Activated CD4-positive, alpha-beta T cell treated with anti-CD3 and anti-CD28 coated beads for 48 hours (primary cell): ENCODE data around the gene HECTD4.
A peak's percentile ranks its signal among the peaks of the same experiment; 100 is the strongest.
"Not testable (repeated sequence)": the region's sequence is repeated elsewhere in the genome, so short reads cannot be mapped to it uniquely, and the experiment has no call there.

Experiments used
- DNase-seq: peaks from one replicate; pipeline ENCODE4 v3.0.0-alpha.2; 2020

Gene HECTD4

GRCh38 chr12:112244902-112245301 lies 137.3 kb downstream of the HECTD4 start:
- not testable (repeated sequence) for DNase-seq

DNA sequence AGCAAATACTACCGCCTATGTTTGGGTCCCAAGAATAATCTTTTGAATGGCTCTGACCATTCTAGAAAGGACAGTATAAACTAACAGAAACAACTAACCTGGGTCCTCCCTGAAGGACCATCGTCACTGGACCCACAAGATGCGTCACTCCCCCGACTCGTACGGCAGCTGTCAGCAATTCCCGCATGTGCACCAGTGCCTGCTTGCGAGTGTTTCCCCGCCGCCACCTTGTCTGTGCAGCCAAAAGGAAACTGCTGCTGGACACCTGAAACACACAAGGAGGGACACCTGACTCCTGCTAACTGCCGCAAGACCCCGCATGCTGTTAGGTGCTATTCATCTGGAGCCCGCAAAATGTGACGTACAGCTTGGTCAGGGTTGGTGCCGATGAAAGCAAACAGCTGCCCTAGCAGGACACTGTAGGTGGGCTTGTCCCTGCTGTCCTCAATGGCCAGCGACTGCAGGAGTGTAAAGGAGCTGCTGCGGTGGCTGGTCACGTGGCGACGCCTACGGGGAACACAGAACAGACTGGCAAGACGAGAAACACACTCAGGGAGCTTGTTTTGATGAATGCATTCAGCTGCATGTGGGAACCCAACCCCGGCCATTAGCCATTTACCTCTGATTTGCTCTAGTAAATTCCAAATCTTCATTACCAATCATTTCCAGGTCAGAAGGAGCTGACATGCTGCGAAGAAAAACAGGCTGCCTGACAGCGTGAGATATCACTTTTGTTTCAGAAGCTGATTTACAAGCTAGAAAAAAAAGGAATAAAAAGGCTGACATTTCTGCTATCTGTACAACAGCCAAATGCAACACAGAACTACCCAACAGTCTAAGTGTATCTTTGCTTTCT lies 138.7 kb downstream of the HECTD4 start:
- DNase-seq = no peak

GRCh38 chr12:112241176-112241575 lies 141.1 kb downstream of the HECTD4 start:
- no peak for DNase-seq

DNA sequence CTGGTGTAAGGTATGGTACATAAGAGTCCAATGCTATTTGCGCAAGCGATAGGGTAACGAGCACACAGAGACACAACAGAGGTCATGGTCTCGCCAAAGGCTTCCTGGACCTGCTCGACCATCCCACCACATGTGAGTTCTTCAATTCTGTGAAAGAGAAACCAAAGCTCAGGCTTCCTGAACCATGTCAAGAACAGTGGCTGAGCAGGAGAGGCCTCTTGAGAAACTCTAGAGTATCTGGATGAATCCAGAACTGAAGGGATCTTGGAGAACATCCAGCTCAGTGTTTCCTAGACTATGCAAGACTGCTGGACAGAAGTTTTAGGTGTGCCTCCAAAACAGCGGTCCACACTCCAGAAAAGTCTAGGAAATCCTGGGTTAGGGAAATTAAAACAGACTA lies 142.3 kb downstream of the HECTD4 start:
- DNase-seq = no peak

GRCh38 chr12:112239020-112239419 lies 143.2 kb downstream of the HECTD4 start:
- no peak for DNase-seq

- DNase-seq = no peak
These were observed 143.8 kb downstream of the HECTD4 start for GRCh38 chr12:112238441-112238840.

DNA sequence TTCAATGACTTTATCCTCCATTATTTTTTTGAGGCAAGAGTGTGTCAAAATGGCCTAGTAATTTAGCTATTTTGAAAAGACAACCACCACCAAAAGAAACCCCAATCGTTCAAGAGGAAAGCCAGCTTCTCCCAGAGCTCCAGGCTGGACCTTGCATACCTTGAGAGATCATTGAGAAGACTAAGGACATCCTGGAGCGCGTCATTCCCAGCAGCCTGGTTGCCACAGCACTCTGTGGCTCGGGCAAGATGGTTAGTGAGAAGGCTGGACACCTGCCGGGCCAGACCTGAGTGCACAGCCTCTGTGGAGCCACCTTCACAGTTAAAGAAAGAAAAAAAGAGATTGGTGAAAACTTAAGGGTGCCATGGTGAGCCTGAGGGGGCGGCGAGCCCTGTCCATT lies 145.4 kb downstream of the HECTD4 start:
- no peak for DNase-seq

DNA sequence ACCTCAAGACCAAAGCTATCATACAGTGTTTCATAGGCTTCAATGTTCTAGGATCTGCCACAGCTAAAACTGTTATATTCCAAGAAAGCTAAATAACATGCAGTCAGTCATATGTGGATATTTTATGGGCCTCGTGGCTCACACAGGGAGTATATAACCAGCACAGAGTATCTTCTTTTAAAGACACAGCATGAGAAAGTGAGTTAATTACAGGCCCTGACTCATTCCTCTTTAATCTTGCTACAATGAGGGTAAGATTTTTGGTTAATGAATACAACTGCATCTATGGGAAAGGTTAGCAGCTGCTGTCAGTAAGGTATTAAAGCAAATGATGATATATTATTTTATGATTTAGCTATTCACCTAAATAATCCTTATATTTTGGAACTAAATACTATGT lies 145.8 kb downstream of the HECTD4 start:
- DNase-seq = no peak

- DNase-seq = no peak
These were observed 147.9 kb downstream of the HECTD4 start for GRCh38 chr12:112234303-112234702.

DNA sequence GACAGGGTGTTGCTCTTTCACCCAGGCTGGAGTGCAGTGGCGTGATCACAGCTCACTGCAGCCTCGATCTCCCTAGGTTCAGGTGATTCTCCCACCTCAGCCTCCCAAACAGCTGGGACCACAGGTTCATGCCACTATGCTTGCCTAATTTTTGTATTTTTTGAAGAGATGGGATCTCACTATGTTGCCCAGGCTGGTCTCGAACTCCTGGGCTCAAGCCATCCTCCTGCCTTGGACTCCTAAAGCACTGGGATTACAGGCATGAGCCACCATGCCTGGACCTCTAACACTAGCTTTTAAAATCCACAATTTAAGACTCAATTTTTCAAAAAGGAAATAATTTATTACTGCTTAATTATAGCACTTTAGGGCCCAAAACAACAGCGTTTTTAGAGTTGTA lies 149.0 kb downstream of the HECTD4 start:
- no peak for DNase-seq

- no peak for DNase-seq
These were observed 152.1 kb downstream of the HECTD4 start for GRCh38 chr12:112230136-112230535.

GRCh38 chr12:112226768-112227167 lies 155.5 kb downstream of the HECTD4 start:
- DNase-seq = no peak

GRCh38 chr12:112220628-112221027 lies 161.6 kb downstream of the HECTD4 start:
- not testable (repeated sequence) for DNase-seq

DNA sequence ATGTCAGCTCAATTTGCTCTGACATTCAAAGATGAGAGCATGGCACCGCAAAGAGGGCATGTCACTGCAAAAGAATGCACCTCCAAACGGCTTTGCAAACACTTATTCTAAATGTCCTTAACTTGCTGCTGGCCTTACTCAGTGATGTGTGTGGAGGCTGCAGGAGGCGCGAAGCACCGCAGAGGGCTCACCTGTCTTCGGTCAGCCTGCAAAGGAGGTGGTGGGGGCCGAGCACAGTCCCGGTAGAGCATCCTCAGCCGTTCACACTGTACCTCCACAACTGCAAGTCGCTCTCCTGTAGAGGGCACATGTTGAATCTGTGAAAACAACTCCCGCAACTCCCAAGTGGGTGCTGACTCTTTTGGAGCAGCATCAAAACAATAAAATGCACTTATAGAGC lies 163.0 kb downstream of the HECTD4 start:
- DNase-seq = no peak

GRCh38 chr12:112218150-112218549 lies 164.1 kb downstream of the HECTD4 start:
- no peak for DNase-seq

- no peak for DNase-seq
These were observed 164.6 kb downstream of the HECTD4 start for GRCh38 chr12:112217647-112218046.

DNA sequence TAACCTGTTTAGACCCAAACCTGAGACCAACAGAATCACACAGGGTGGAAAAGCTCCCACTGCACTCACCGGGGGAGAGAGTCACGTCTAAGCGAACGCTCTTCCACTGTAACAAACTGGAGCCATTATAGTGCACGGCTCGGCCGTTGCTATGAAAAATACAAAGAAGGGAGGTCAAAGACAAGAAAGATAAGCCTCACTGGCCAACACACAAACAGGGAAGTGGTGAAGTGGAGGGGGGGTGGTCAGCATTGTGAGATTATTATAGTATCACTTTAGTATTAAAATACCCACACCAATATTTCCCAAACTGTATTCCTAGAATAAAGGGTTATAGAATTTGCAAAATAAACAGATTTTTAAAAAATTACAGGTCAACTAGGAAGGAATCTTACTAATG lies 166.0 kb downstream of the HECTD4 start:
- no peak for DNase-seq

DNA sequence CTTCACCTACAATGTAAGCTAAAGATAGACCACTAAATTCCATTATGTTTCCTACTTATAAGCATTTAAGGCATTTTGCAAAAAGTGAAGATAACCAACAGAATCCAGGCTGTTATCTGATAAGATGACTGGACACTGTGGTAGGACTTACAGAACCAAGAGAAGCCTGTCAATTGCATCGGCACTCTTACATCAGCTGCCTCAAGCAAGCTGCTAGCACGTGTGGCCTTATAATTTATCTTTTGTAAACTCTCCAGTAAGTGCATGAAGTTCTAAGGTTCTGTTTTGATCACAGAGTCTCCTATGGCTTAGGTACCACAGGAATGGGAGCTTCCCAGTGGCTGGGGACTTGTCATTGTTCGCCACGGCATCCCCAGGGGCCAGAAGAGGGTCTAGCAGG lies 168.2 kb downstream of the HECTD4 start:
- DNase-seq = no peak

GRCh38 chr12:112208301-112208910 lies 173.8 kb downstream of the HECTD4 start:
- no peak for DNase-seq

DNA sequence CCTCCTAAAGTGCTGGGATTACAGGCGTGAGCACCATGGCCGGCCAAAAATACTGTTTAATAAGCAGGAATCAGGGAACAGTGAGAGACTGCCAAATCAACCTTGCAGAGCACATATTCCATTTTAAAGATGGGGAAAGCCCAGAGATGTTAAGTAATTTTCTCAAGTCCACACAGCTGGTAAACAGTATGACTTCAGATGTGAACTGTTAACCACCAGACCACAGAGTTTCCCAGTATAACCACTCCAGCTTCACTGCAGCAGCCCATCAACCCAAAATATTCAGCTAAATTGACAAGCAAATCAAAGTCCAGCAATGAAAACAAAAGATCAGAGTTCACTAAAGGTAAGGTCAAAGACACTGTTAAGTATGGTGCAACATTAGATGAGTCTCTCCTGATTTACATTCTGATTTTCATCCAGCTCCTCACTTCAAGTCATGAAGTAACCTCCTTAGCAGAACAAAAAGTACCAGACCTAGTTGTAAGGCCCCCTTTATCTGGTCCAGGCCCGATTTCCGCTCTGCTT lies 174.8 kb downstream of the HECTD4 start:
- no peak for DNase-seq

GRCh38 chr12:112206944-112207343 lies 175.3 kb downstream of the HECTD4 start:
- no peak for DNase-seq

GRCh38 chr12:112199136-112199535 lies 183.1 kb downstream of the HECTD4 start:
- DNase-seq = no peak

DNA sequence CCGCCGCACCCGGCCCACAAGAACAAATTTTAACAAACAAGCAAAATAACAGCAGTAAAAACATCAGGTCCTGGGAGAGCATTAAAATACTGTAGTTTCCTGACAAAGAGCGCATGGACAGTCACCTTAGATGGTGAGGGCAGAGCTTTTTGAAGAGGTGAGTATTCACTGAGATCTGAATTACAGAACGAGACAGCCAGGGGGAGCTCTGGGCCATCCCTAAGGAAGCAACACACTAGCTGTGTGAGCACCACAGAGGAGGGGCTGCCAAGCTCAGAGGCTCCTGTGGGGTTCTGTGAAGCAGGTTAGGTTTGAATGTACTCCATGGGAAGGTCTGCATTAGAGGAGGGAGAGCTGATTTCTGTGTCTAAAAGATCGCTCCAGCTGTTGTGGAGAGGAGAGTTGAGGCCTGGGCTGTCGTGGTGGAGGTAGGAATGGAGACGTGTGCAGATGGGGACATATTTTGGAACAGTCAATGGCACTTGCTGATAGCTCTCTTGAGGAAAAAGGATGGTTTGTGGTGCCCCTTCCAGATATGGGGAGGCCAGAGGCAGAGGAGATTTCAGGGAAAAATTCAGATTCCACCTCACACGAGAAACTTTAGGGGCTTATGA lies 184.0 kb downstream of the HECTD4 start:
- peak; percentile 71 for DNase-seq
